ENCODE results near the gene DLG3. TPM values are rescaled to one million over a fixed set of nuclear protein-coding genes. Genes with fewer than 3 reads are reported as not detected.

DLG3 gene
- polyA plus RNA-seq, 1 donor (not counting 4 experiments of a cell fraction or from before 2014, with no cell fraction given), result 10.1 TPM

DNA sequence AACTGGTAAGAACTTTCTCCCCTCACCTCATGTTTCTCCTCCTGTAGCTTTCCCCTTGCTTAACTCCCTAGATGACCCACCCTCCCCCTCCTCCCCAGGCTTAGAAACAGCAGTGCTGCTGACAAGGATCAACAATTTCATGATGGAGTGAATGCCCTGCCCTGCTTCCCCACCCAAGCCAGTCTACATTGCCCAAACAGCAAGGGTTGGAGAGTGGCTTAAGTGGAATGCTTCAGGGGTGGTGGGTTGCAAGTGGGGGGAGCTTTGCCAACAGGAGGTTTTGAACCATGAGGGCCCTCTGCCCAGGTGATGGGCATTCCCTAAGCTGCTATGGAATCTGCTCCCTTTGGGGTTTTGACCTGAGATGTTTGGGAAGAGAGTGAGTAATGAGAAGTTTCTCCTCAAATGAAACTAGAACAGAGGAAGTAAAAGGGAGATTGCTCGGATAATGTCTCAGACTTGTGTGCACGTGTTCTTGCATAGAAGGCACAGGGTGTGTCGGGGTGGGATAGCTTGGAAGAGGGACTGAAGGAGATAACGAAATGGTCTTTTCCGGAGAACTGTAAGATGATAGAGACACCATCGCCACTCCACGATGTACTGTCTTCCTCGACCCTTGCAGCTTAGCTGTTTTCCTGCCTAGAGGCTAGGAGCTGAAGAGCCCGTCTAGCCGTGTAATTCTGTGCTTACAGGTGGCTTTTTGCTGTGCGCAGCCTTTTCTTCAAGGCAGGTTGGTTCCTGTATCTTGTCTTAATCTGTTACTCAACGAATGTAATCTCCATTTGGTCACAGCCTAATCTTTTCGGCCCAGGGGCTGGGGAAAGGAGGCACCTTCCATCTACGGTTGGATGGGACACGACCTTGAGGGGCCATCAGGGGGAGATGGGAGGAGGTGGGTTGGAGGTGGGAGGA, 11.4 kb upstream of the DLG3 start:
- Histone ChIP-seq H3K4me2 (ENCODE audit: control insufficient read depth, extremely low read depth, insufficient read depth, low read depth, low read length) (peak overlapping the region; percentile 76), H3K79me2 (ENCODE audit: control insufficient read depth, insufficient read depth, low read length) (no peaks in the 10 kb centered on the region), H3K9me1 (ENCODE audit: control insufficient read depth, extremely low read depth, insufficient read depth, low read length) (no peaks in the 10 kb centered on the region), H3K4me3 (ENCODE audit: control insufficient read depth in 2 of 3, extremely low read depth in 1 of 3, insufficient read depth in 2 of 3, low read depth in 1 of 3, low read length in 3 of 3) (peak overlapping the region; percentile 40 to 83 (median 48)), H2AFZ (ENCODE audit: control insufficient read depth, low read length) (peak overlapping the region; percentile 81), H3K27ac (ENCODE audit: control insufficient read depth, insufficient read depth, low read length) (peak overlapping the region; percentile 25), H4K20me1 (ENCODE audit: control insufficient read depth, extremely low read depth, insufficient read depth, low read length) (no peaks in the 10 kb centered on the region), H3K36me3 (ENCODE audit: control insufficient read depth in 2 of 2, extremely low read depth in 1 of 2, insufficient read depth in 2 of 2, low read length in 2 of 2) (no peaks in the 10 kb centered on the region), H3K4me1 (ENCODE audit: control insufficient read depth, extremely low read depth, insufficient read depth, low read length) (peaks cover 17% of the 10 kb centered on the region), H3K9ac (ENCODE audit: control insufficient read depth, extremely low read depth, insufficient read depth, low read length) (peak overlapping the region; percentile 69), H3K9me3 (ENCODE audit: control insufficient read depth, low read depth, low read length) (peaks cover 1% of the 10 kb centered on the region), H3K27me3 (ENCODE audit: control insufficient read depth, extremely low read depth, insufficient read depth, low read length) (no peaks in the 10 kb centered on the region)
- FAIRE-seq (no peak), DNase-seq (ENCODE audit: low read depth, low spot score) (no peak)
- dilution Hi-C loops (cut with MboI; ENCODE audit: extremely low pct_ligation_motif_present, low sequenced_read_pairs), result no loop called here
- TF ChIP-seq CTCF (optimal IDR thresholded peaks at IDR 0.05 in 1 of 3, IDR thresholded peaks at IDR 0.05 in 1 of 3, conservative IDR thresholded peaks at IDR 0.05 in 1 of 3; ENCODE audit: extremely low read depth in 1 of 3, insufficient read depth in 2 of 3, low read length in 3 of 3) (no peak), EZH2 (IDR thresholded peaks at IDR 0.05; ENCODE audit: low read length) (no peak)

DNA sequence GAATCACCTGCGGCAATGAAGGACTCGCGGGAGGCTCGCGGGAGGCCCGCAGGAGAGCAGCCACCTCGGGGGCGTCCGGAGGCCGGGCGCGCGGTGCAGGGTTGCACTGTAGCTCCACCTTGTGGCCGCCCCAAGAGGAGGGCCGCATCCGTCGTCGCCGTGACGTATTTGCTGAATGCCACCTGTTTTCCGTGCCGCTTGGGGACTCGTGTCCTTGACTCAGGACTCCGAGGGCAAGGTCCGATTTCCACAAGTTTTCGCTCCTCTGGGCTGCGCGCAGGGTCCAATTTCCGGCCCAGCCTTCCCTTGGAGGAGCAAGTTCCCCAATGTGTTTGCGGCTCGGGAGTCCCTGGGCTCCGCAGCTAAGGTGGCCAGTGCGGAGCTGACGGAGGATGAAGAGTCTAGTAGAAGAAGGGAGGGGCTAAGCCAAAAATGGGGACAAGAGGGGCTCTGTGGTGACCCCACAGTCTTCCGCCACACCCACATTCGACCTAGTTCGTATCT, 10.7 kb upstream of the DLG3 start:
- Histone ChIP-seq H3K4me1 (ENCODE audit: control insufficient read depth, extremely low read depth, insufficient read depth, low read length) (peaks cover 20% of the 10 kb centered on the region), H3K9me1 (ENCODE audit: control insufficient read depth, extremely low read depth, insufficient read depth, low read length) (no peaks in the 10 kb centered on the region), H3K4me3 (ENCODE audit: control insufficient read depth in 2 of 3, extremely low read depth in 1 of 3, insufficient read depth in 2 of 3, low read depth in 1 of 3, low read length in 3 of 3) (peak overlapping the region; percentile 48 to 83 (median 69)), H3K27me3 (ENCODE audit: control insufficient read depth, extremely low read depth, insufficient read depth, low read length) (no peaks in the 10 kb centered on the region), H3K9ac (ENCODE audit: control insufficient read depth, extremely low read depth, insufficient read depth, low read length) (peak overlapping the region; percentile 69), H4K20me1 (ENCODE audit: control insufficient read depth, extremely low read depth, insufficient read depth, low read length) (no peaks in the 10 kb centered on the region), H3K4me2 (ENCODE audit: control insufficient read depth, extremely low read depth, insufficient read depth, low read depth, low read length) (peak overlapping the region; percentile 76), H3K79me2 (ENCODE audit: control insufficient read depth, insufficient read depth, low read length) (no peaks in the 10 kb centered on the region), H3K27ac (ENCODE audit: control insufficient read depth, insufficient read depth, low read length) (peak overlapping the region; percentile 60), H3K9me3 (ENCODE audit: control insufficient read depth, low read depth, low read length) (peaks cover 1% of the 10 kb centered on the region), H3K36me3 (ENCODE audit: control insufficient read depth in 2 of 2, extremely low read depth in 1 of 2, insufficient read depth in 2 of 2, low read length in 2 of 2) (no peaks in the 10 kb centered on the region), H2AFZ (ENCODE audit: control insufficient read depth, low read length) (peak overlapping the region; percentile 93)
- FAIRE-seq (no peak), DNase-seq (ENCODE audit: low read depth, low spot score) (no peak)
- dilution Hi-C loops (cut with MboI; ENCODE audit: extremely low pct_ligation_motif_present, low sequenced_read_pairs), result no loop called here
- peak in 2 of 3 experiments; percentile 53 to 85 for TF ChIP-seq CTCF (optimal IDR thresholded peaks at IDR 0.05 in 1 of 3, IDR thresholded peaks at IDR 0.05 in 1 of 3, conservative IDR thresholded peaks at IDR 0.05 in 1 of 3; ENCODE audit: extremely low read depth in 1 of 3, insufficient read depth in 2 of 3, low read length in 3 of 3)
- TF ChIP-seq EZH2 (IDR thresholded peaks at IDR 0.05; ENCODE audit: low read length), result no peak

Data from keratinocyte (primary cell).